OCI-LY7 (cell line): ENCODE data around the gene LIN52. TPM values are rescaled to one million over a fixed set of nuclear protein-coding genes. Genes with fewer than 3 reads are reported as not detected.

Experiments used
- BruUV-seq: library from RNA; stranded (reverse); fragments of 400-500 nt; replicated peaks from 2 replicates; lab custom pipeline; 2021; lab: Mats Ljungman, UMichigan
- CTCF ChIA-PET: fragments of 300-600 bp; sonication (Branson Sonifier 250); formaldehyde crosslinking; loops from one replicate; lab custom pipeline; 2022; ENCODE audit warnings: antibody characterized with exemption; ENCODE audit not compliant: unreplicated experiment; lab: Charles Lee
- POLR2A ChIA-PET: fragments of 300-600 bp; sonication (Branson Sonifier 250); formaldehyde crosslinking; loops from one replicate; lab custom pipeline; 2022; ENCODE audit warnings: antibody characterized with exemption; lab: Charles Lee
- DNase-seq: peaks from one replicate; pipeline ENCODE4 v3.0.0-alpha.2; 2015; ENCODE audit warnings: low spot score
- H2AFZ ChIP-seq: fragments of 200-600 bp; sonication (generic), shearing (Covaris generic); 2 replicates; pipeline ENCODE4 v1.6.1; 2014; ENCODE audit warnings: mild to moderate bottlenecking, antibody characterized with exemption, low read length, moderate library complexity
- H3K27ac ChIP-seq: fragments of 200-600 bp; sonication (generic); 2 replicates; pipeline ENCODE4 v1.5.1; 2014; ENCODE audit warnings: mixed run types, low read depth, mild to moderate bottlenecking, moderate library complexity, low read length, inconsistent platforms; ENCODE audit not compliant: poor library complexity, severe bottlenecking
- H3K36me3 ChIP-seq: fragments of 200-600 bp; sonication (generic); 2 replicates; pipeline ENCODE4 v1.6.1; 2014; ENCODE audit warnings: mild to moderate bottlenecking, antibody characterized with exemption, low read length, moderate library complexity, mixed read lengths; ENCODE audit not compliant: insufficient read depth
- H3K4me1 ChIP-seq: fragments of 200-600 bp; sonication (generic); 2 replicates; pipeline ENCODE4 v1.5.1; 2014; ENCODE audit warnings: mild to moderate bottlenecking, low read length; ENCODE audit not compliant: insufficient read depth, poor library complexity, severe bottlenecking
- H3K4me2 ChIP-seq: fragments of 200-600 bp; sonication (generic); 2 replicates; pipeline ENCODE4 v1.6.1; 2014; ENCODE audit warnings: mild to moderate bottlenecking, low read length
- H3K4me3 ChIP-seq: fragments of 200-600 bp; sonication (generic); 2 replicates; pipeline ENCODE4 v1.5.1; 2014; ENCODE audit warnings: mild to moderate bottlenecking, low read depth, low read length; ENCODE audit not compliant: poor library complexity, severe bottlenecking
- H3K79me2 ChIP-seq: fragments of 200-600 bp; sonication (generic); 2 replicates; pipeline ENCODE4 v1.6.1; 2016; ENCODE audit warnings: low read depth, mild to moderate bottlenecking, low read length, moderate library complexity, mixed read lengths; ENCODE audit not compliant: insufficient read depth
- H3K9me2 ChIP-seq: fragments of 200-600 bp; sonication (generic); 2 replicates; pipeline ENCODE4 v1.6.1; 2016; ENCODE audit warnings: mild to moderate bottlenecking, low read length, mixed read lengths; ENCODE audit not compliant: insufficient read depth
- H3K9me3 ChIP-seq: fragments of 200-600 bp; sonication (generic); 2 replicates; pipeline ENCODE4 v1.6.1; 2014; ENCODE audit warnings: mild to moderate bottlenecking, mixed run types, low read length, mixed read lengths
- H4K20me1 ChIP-seq: fragments of 200-600 bp; sonication (generic); 2 replicates; pipeline ENCODE4 v1.6.1; 2014; ENCODE audit warnings: mild to moderate bottlenecking, antibody characterized with exemption, low read length, moderate library complexity, mixed read lengths; ENCODE audit not compliant: insufficient read depth
- EZH2phosphoT487 ChIP-seq: fragments of 200-600 bp; sonication (generic); IDR thresholded peaks from 2 replicates; pipeline ENCODE4 v1.6.1; 2018; ENCODE audit warnings: low read depth, borderline replicate concordance, mild to moderate bottlenecking, mixed run types, antibody characterized with exemption, low read length, moderate library complexity, mixed read lengths
- intact Hi-C: fragments of 100-400 bp; cut with micrococcal nuclease; formaldehyde crosslinking; loops from one replicate; pipeline ENCODE4 v1.10.0; 2022; ENCODE audit not compliant: unreplicated experiment
- total RNA-seq, 2 experiments: library from RNA; depleted of rRNA in 1 of 2; stranded (reverse); fragments of >200 nt in 1 of 2; shearing (Covaris generic) in 1 of 2; gene quantifications; 2 replicates each; pipeline ENCODE4 v1.2.3, GENCODE V29; 2014 to 2022
- TF ChIP-seq, protein P1 (sequence below): fragments of 200-600 bp; sonication (generic); conservative IDR thresholded peaks from 2 replicates; pipeline ENCODE4 v1.5.1; 2014; ENCODE audit warnings: mild to moderate bottlenecking, antibody characterized with exemption, low read length, moderate library complexity, mixed read lengths

The LIN52 gene
- total RNA-seq, 2 experiments from 2014 or later, result 9.8 to 18.0 TPM

DNA sequence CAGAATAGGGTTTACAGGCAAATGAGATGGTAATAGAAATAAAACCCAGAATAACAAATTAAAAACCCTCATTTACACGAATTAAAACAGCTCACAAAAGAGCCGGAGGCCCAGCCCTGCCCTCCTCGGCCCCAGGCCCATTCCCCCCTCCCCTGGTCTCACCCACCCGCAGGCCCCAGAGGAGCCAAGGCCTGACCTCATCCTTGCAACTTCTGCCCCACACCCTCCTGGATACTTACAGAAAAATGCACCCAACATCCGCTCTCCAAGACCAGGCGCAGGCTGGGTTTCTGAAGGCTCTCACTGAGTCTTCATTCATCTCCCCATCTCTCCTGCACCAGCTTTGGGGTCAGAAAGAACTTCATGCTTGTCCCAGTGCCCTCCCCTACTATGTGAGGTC lies 138.3 kb downstream of the LIN52 start:
- no TSS peak for BruUV-seq
- H3K4me1 ChIP-seq, result no peaks in the 10 kb centered on the region
- TF ChIP-seq EZH2phosphoT487, result no peak
- TF ChIP-seq, protein P1, sequence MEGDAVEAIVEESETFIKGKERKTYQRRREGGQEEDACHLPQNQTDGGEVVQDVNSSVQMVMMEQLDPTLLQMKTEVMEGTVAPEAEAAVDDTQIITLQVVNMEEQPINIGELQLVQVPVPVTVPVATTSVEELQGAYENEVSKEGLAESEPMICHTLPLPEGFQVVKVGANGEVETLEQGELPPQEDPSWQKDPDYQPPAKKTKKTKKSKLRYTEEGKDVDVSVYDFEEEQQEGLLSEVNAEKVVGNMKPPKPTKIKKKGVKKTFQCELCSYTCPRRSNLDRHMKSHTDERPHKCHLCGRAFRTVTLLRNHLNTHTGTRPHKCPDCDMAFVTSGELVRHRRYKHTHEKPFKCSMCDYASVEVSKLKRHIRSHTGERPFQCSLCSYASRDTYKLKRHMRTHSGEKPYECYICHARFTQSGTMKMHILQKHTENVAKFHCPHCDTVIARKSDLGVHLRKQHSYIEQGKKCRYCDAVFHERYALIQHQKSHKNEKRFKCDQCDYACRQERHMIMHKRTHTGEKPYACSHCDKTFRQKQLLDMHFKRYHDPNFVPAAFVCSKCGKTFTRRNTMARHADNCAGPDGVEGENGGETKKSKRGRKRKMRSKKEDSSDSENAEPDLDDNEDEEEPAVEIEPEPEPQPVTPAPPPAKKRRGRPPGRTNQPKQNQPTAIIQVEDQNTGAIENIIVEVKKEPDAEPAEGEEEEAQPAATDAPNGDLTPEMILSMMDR, result no peak
- intact Hi-C loops, result no loop called here
- H3K4me2 ChIP-seq, result no peak overlapping the region
- no peak overlapping the region for H3K27ac ChIP-seq
- DNase-seq, result no peak
- ChIA-PET POLR2A (no interaction called here), CTCF (no interaction called here)
- no peaks in the 10 kb centered on the region for H3K79me2 ChIP-seq
- H3K4me3 ChIP-seq, result no peak overlapping the region
- no peaks in the 10 kb centered on the region for H3K36me3 ChIP-seq
- no peak overlapping the region for H2AFZ ChIP-seq
- no peaks in the 10 kb centered on the region for H3K9me2 ChIP-seq
- no peaks in the 10 kb centered on the region for H3K9me3 ChIP-seq
- no peaks in the 10 kb centered on the region for H4K20me1 ChIP-seq

DNA sequence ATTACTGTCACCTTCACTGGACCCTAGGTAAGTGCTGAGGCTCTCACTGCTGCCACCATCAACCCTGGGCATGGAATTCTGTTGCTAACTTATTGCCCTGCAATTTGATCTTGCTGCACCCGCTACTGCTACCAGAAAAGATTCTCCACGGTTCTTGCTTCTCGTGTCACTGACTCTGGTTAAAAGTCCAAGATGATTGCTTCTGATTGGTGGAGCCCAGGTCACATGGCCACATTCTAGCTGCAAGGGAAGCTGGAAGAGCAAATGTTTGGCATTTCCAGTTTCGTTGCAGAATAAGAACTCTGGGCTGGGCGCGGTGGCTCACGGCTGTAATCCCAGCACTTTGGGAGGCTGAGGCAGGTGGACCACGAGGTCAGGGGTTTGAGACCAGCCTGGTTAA lies 147.0 kb downstream of the LIN52 start:
- Histone ChIP-seq H2AFZ (no peak overlapping the region), H3K27ac (no peak overlapping the region), H3K4me2 (no peak overlapping the region), H4K20me1 (no peaks in the 10 kb centered on the region), H3K9me2 (no peaks in the 10 kb centered on the region), H3K9me3 (no peaks in the 10 kb centered on the region), H3K4me3 (no peak overlapping the region), H3K79me2 (no peaks in the 10 kb centered on the region), H3K4me1 (no peaks in the 10 kb centered on the region), H3K36me3 (no peaks in the 10 kb centered on the region)
- no TSS peak for BruUV-seq
- intact Hi-C loops, result no loop called here
- TF ChIP-seq, protein P1, result no peak
- no peak for DNase-seq
- CTCF ChIA-PET, result no interaction called here
- POLR2A ChIA-PET, result no interaction called here

GRCh38 chr14:74235017-74235416 lies 150.3 kb downstream of the LIN52 start:
- H3K27ac ChIP-seq, result no peak overlapping the region
- DNase-seq, result no peak
- no peaks in the 10 kb centered on the region for H4K20me1 ChIP-seq
- no peaks in the 10 kb centered on the region for H3K4me1 ChIP-seq
- H3K36me3 ChIP-seq, result no peaks in the 10 kb centered on the region
- ChIA-PET POLR2A (no interaction called here), CTCF (no interaction called here)
- BruUV-seq, result no TSS peak
- H2AFZ ChIP-seq, result no peak overlapping the region
- no peaks in the 10 kb centered on the region for H3K9me3 ChIP-seq
- H3K4me2 ChIP-seq, result no peak overlapping the region
- no peak for TF ChIP-seq EZH2phosphoT487
- TF ChIP-seq, protein P1, result no peak
- no peaks in the 10 kb centered on the region for H3K9me2 ChIP-seq
- H3K79me2 ChIP-seq, result no peaks in the 10 kb centered on the region
- intact Hi-C loops, result no loop called here
- H3K4me3 ChIP-seq, result no peak overlapping the region
